ENCODE data around the gene NTF3.

The NTF3 gene

GRCh38 chr12:5417500-5417899 is 14.4 kb upstream of the NTF3 start:
- no peaks in the 10 kb centered on the region for H3K9me3 ChIP-seq (ENCODE audit: control insufficient read depth, insufficient read depth, low read depth, low read length)
- no peaks in the 10 kb centered on the region for H3K36me3 ChIP-seq (ENCODE audit: control insufficient read depth in 2 of 2, insufficient read depth in 1 of 2, low read length in 2 of 2)
- no peak overlapping the region for H3K4me3 ChIP-seq (ENCODE audit: low read depth, low read length)
- ChIA-PET CTCF (no interaction called here), POLR2A (no interaction called here)
- TF ChIP-seq, protein P1, sequence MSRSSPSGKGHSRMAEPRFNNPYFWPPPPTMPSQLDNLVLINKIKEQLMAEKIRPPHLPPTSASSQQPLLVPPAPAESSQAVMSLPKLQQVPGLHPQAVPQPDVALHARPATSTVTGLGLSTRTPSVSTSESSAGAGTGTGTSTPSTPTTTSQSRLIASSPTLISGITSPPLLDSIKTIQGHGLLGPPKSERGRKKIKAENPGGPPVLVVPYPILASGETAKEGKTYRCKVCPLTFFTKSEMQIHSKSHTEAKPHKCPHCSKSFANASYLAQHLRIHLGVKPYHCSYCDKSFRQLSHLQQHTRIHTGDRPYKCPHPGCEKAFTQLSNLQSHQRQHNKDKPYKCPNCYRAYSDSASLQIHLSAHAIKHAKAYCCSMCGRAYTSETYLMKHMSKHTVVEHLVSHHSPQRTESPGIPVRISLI (tag by site-specific recombination; IDR thresholded peaks at IDR 0.05), result no peak
- TF ChIP-seq ZSCAN18 (tag by site-specific recombination; IDR thresholded peaks at IDR 0.05) (no peak), ZNF19 (tag by site-specific recombination; IDR thresholded peaks at IDR 0.05; ENCODE audit: low read depth) (no peak), HOXD13 (CRISPR knock-in tag; IDR thresholded peaks at IDR 0.05; ENCODE audit: borderline replicate concordance) (no peak), ZNF843 (tag by site-specific recombination; IDR thresholded peaks at IDR 0.05) (no peak), KLF16 (tag by site-specific recombination; IDR thresholded peaks at IDR 0.05) (no peak), ZNF175 (tag by site-specific recombination; IDR thresholded peaks at IDR 0.05) (no peak), ZNF768 (tag by site-specific recombination; IDR thresholded peaks at IDR 0.05) (no peak), ZNF596 (tag by site-specific recombination; IDR thresholded peaks at IDR 0.05) (no peak), MEIS1 (CRISPR knock-in tag; IDR thresholded peaks at IDR 0.05; ENCODE audit: borderline replicate concordance) (no peak), RBAK (tag by site-specific recombination; IDR thresholded peaks at IDR 0.05) (no peak), ZIC2 (tag by site-specific recombination; IDR thresholded peaks at IDR 0.05) (no peak), ZBTB8A (tag by site-specific recombination; IDR thresholded peaks at IDR 0.05) (no peak), ZNF580 (tag by site-specific recombination; IDR thresholded peaks at IDR 0.05) (no peak), ZNF2 (tag by site-specific recombination; IDR thresholded peaks at IDR 0.05) (no peak), ZNF148 (tag by site-specific recombination; IDR thresholded peaks at IDR 0.05; ENCODE audit: borderline replicate concordance) (no peak), ZNF10 (tag by site-specific recombination; IDR thresholded peaks at IDR 0.05) (no peak)
- TF ChIP-seq, protein P2, sequence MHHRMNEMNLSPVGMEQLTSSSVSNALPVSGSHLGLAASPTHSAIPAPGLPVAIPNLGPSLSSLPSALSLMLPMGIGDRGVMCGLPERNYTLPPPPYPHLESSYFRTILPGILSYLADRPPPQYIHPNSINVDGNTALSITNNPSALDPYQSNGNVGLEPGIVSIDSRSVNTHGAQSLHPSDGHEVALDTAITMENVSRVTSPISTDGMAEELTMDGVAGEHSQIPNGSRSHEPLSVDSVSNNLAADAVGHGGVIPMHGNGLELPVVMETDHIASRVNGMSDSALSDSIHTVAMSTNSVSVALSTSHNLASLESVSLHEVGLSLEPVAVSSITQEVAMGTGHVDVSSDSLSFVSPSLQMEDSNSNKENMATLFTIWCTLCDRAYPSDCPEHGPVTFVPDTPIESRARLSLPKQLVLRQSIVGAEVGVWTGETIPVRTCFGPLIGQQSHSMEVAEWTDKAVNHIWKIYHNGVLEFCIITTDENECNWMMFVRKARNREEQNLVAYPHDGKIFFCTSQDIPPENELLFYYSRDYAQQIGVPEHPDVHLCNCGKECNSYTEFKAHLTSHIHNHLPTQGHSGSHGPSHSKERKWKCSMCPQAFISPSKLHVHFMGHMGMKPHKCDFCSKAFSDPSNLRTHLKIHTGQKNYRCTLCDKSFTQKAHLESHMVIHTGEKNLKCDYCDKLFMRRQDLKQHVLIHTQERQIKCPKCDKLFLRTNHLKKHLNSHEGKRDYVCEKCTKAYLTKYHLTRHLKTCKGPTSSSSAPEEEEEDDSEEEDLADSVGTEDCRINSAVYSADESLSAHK (tag by site-specific recombination; IDR thresholded peaks at IDR 0.05), result no peak
- TF ChIP-seq, protein P3, sequence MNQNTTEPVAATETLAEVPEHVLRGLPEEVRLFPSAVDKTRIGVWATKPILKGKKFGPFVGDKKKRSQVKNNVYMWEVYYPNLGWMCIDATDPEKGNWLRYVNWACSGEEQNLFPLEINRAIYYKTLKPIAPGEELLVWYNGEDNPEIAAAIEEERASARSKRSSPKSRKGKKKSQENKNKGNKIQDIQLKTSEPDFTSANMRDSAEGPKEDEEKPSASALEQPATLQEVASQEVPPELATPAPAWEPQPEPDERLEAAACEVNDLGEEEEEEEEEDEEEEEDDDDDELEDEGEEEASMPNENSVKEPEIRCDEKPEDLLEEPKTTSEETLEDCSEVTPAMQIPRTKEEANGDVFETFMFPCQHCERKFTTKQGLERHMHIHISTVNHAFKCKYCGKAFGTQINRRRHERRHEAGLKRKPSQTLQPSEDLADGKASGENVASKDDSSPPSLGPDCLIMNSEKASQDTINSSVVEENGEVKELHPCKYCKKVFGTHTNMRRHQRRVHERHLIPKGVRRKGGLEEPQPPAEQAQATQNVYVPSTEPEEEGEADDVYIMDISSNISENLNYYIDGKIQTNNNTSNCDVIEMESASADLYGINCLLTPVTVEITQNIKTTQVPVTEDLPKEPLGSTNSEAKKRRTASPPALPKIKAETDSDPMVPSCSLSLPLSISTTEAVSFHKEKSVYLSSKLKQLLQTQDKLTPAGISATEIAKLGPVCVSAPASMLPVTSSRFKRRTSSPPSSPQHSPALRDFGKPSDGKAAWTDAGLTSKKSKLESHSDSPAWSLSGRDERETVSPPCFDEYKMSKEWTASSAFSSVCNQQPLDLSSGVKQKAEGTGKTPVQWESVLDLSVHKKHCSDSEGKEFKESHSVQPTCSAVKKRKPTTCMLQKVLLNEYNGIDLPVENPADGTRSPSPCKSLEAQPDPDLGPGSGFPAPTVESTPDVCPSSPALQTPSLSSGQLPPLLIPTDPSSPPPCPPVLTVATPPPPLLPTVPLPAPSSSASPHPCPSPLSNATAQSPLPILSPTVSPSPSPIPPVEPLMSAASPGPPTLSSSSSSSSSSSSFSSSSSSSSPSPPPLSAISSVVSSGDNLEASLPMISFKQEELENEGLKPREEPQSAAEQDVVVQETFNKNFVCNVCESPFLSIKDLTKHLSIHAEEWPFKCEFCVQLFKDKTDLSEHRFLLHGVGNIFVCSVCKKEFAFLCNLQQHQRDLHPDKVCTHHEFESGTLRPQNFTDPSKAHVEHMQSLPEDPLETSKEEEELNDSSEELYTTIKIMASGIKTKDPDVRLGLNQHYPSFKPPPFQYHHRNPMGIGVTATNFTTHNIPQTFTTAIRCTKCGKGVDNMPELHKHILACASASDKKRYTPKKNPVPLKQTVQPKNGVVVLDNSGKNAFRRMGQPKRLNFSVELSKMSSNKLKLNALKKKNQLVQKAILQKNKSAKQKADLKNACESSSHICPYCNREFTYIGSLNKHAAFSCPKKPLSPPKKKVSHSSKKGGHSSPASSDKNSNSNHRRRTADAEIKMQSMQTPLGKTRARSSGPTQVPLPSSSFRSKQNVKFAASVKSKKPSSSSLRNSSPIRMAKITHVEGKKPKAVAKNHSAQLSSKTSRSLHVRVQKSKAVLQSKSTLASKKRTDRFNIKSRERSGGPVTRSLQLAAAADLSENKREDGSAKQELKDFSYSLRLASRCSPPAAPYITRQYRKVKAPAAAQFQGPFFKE (tag by site-specific recombination; IDR thresholded peaks at IDR 0.05; ENCODE audit: borderline replicate concordance), result no peak
- H3K27ac ChIP-seq (ENCODE audit: extremely low read depth, low read depth, low read length), result no peak overlapping the region
- H3K4me1 ChIP-seq (ENCODE audit: control insufficient read depth, insufficient read depth, low read length), result no peaks in the 10 kb centered on the region
